HEK293 (cell line): ENCODE results near the gene GPHN.
"Not testable (repeated sequence)": the region's sequence is repeated elsewhere in the genome, so short reads cannot be mapped to it uniquely, and the experiment has no call there.

ENCODE experiments used
- CTCF ChIA-PET: fragments of 350-600 bp; formaldehyde crosslinking; extraction: SDS; loops from one replicate; lab custom pipeline; 2021; ENCODE audit warnings: antibody characterized with exemption; lab: Yijun Ruan, JAX
- POLR2A ChIA-PET: fragments of 300-600 bp; formaldehyde crosslinking; extraction: SDS; loops from one replicate; lab custom pipeline; 2020; ENCODE audit warnings: antibody characterized with exemption, inconsistent platforms; lab: Yijun Ruan, JAX
- H3K27ac ChIP-seq: fragments of 200-500 bp; sonication (Bioruptor generic); 2 replicates; pipeline ENCODE4 v1.5.1; 2014; ENCODE audit warnings: low read depth, low read length, control low read depth, inconsistent platforms; ENCODE audit errors: extremely low read depth
- H3K36me3 ChIP-seq, 2 experiments: fragments of 200-500 bp in 1 of 2; sonication (Bioruptor generic) in 1 of 2; 1 replicate in 1 of 2; 2 replicates in 1 of 2; pipeline ENCODE4 v1.5.1; 2014 to 2017; ENCODE audit warnings: inconsistent platforms in 2 of 2, low read length in 2 of 2; ENCODE audit not compliant: control insufficient read depth in 2 of 2, insufficient read depth in 1 of 2
- H3K4me1 ChIP-seq: fragments of 200-500 bp; sonication (Bioruptor generic); 2 replicates; pipeline ENCODE4 v1.5.1; 2014; ENCODE audit warnings: mild to moderate bottlenecking, low read length, inconsistent platforms; ENCODE audit not compliant: control insufficient read depth, insufficient read depth
- H3K4me3 ChIP-seq: 2 replicates; pipeline ENCODE4 v1.5.1; 2011; ENCODE audit warnings: low read depth, mild to moderate bottlenecking, control low read depth, low read length, moderate library complexity
- H3K9me3 ChIP-seq: fragments of 200-500 bp; sonication (Bioruptor generic); 2 replicates; pipeline ENCODE4 v1.5.1; 2014; ENCODE audit warnings: low read depth, low read length, inconsistent platforms; ENCODE audit not compliant: control insufficient read depth, insufficient read depth
- SETDB1 ChIP-seq: IDR thresholded peaks from one replicate; pipeline ENCODE4 v1.6.1; 2017; ENCODE audit warnings: mild to moderate bottlenecking, low read length, moderate library complexity, mixed read lengths; ENCODE audit not compliant: insufficient read length
- SP2 ChIP-seq: fragments of 450-650 bp; formaldehyde crosslinking; IDR thresholded peaks from 2 replicates; pipeline ENCODE4 v1.5.1; 2016; ENCODE audit warnings: missing biosample characterization, missing genetic modification characterization
- SP7 ChIP-seq: fragments of 450-650 bp; formaldehyde crosslinking; IDR thresholded peaks from 2 replicates; pipeline ENCODE4 v1.5.1; 2016; ENCODE audit warnings: missing biosample characterization, missing genetic modification characterization
- ZBTB17 ChIP-seq: fragments of 450-650 bp; formaldehyde crosslinking; IDR thresholded peaks from 2 replicates; pipeline ENCODE4 v1.5.1; 2016; ENCODE audit warnings: missing biosample characterization, missing genetic modification characterization
- ZBTB21 ChIP-seq: fragments of 450-650 bp; formaldehyde crosslinking; IDR thresholded peaks from 2 replicates; pipeline ENCODE4 v1.5.1; 2017; ENCODE audit warnings: missing biosample characterization, missing genetic modification characterization
- ZFP69B ChIP-seq: fragments of 450-650 bp; formaldehyde crosslinking; IDR thresholded peaks from 2 replicates; pipeline ENCODE4 v1.5.1; 2016; ENCODE audit warnings: missing biosample characterization, missing genetic modification characterization
- ZNF266 ChIP-seq: fragments of 450-650 bp; formaldehyde crosslinking; IDR thresholded peaks from 2 replicates; pipeline ENCODE4 v1.5.1; 2016; ENCODE audit warnings: missing biosample characterization, missing genetic modification characterization, low read depth
- ZNF366 ChIP-seq: fragments of 450-650 bp; formaldehyde crosslinking; conservative IDR thresholded peaks from 2 replicates; pipeline ENCODE4 v1.5.1; 2016; ENCODE audit warnings: missing biosample characterization, missing genetic modification characterization
- ZNF629 ChIP-seq: fragments of 450-650 bp; formaldehyde crosslinking; IDR thresholded peaks from 2 replicates; pipeline ENCODE4 v1.5.1; 2017; ENCODE audit warnings: missing biosample characterization, missing genetic modification characterization
- ZNF785 ChIP-seq: fragments of 450-650 bp; formaldehyde crosslinking; IDR thresholded peaks from 2 replicates; pipeline ENCODE4 v1.5.1; 2016; ENCODE audit warnings: missing biosample characterization, missing genetic modification characterization
- ZXDB ChIP-seq: fragments of 450-650 bp; formaldehyde crosslinking; IDR thresholded peaks from 2 replicates; pipeline ENCODE4 v1.5.1; 2016; ENCODE audit warnings: missing biosample characterization, missing genetic modification characterization
- TF ChIP-seq, protein P1 (sequence below): fragments of 450-650 bp; formaldehyde crosslinking; IDR thresholded peaks from 2 replicates; pipeline ENCODE4 v1.5.1; 2016; ENCODE audit warnings: missing biosample characterization, missing genetic modification characterization
- TF ChIP-seq, protein P2 (sequence below): fragments of 450-650 bp; formaldehyde crosslinking; IDR thresholded peaks from 2 replicates; pipeline ENCODE4 v1.5.1; 2016; ENCODE audit warnings: missing biosample characterization, missing genetic modification characterization
- TF ChIP-seq, protein P3 (sequence below): fragments of 450-650 bp; IDR thresholded peaks from 2 replicates; pipeline ENCODE4 v1.5.1; 2018; ENCODE audit warnings: missing biosample characterization, mild to moderate bottlenecking, missing genetic modification characterization
- TF ChIP-seq, protein P4 (sequence below): fragments of 450-650 bp; formaldehyde crosslinking; IDR thresholded peaks from 2 replicates; pipeline ENCODE4 v1.5.1; 2016; ENCODE audit warnings: missing biosample characterization, missing genetic modification characterization, low read depth
- TF ChIP-seq, protein P5 (sequence below): fragments of 450-650 bp; formaldehyde crosslinking; IDR thresholded peaks from 2 replicates; pipeline ENCODE4 v1.5.1; 2016; ENCODE audit warnings: missing biosample characterization, missing genetic modification characterization
- TF ChIP-seq, protein P6 (sequence below): fragments of 450-650 bp; formaldehyde crosslinking; IDR thresholded peaks from 2 replicates; pipeline ENCODE4 v1.5.1; 2016; ENCODE audit warnings: missing biosample characterization, missing genetic modification characterization
- TF ChIP-seq, protein P7 (sequence below): fragments of 450-650 bp; IDR thresholded peaks from 2 replicates; pipeline ENCODE4 v1.5.1; 2018; ENCODE audit warnings: missing biosample characterization, missing genetic modification characterization

The GPHN gene

DNA sequence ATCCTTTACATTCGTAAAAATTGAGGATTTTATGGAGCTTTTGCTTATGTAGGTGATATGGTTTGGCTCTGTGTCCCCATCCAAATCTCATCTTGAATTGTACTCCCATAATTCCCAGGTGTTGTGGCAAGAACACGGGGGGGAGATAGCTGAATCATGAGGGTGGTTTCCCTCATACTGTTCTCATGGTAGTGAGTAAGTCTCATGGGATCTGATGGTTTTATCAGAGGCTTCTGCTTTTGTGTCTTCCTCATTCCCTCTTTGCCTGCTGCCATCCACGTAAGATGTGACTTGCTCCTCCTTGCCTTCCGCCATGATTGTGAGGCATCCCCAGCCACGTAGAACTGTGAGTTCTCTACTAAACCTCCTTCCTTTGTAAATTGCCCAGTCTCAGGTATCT, 5.1 kb upstream of the GPHN start:
- not testable (repeated sequence) for H3K36me3 ChIP-seq, H3K4me1 ChIP-seq, H3K9me3 ChIP-seq, H3K27ac ChIP-seq, H3K4me3 ChIP-seq
- ChIA-PET POLR2A (interaction anchor here (0.6 kb wide), 2 partner anchors 106 to 617 kb away, joined by 3 read pairs; no protein-coding TSS in a partner anchor), CTCF (interaction anchor here (0.8 kb wide), 1 partner anchor 144 kb away, joined by 4 read pairs; no protein-coding TSS in a partner anchor)
- TF ChIP-seq, protein P1, sequence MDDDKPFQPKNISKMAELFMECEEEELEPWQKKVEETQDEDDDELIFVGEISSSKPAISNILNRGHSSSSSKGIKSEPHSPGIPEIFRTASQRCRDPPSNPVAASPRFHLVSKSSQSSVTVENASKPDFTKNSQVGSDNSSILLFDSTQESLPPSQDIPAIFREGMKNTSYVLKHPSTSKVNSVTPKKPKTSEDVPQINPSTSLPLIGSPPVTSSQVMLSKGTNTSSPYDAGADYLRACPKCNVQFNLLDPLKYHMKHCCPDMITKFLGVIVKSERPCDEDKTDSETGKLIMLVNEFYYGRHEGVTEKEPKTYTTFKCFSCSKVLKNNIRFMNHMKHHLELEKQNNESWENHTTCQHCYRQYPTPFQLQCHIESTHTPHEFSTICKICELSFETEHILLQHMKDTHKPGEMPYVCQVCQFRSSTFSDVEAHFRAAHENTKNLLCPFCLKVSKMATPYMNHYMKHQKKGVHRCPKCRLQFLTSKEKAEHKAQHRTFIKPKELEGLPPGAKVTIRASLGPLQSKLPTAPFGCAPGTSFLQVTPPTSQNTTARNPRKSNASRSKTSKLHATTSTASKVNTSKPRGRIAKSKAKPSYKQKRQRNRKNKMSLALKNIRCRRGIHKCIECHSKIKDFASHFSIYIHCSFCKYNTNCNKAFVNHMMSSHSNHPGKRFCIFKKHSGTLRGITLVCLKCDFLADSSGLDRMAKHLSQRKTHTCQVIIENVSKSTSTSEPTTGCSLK (tag by site-specific recombination) = 0 out of 2 replicates have a peak, but pooled peaks have one; percentile 18
- TF ChIP-seq SETDB1 = peak; percentile 5

DNA sequence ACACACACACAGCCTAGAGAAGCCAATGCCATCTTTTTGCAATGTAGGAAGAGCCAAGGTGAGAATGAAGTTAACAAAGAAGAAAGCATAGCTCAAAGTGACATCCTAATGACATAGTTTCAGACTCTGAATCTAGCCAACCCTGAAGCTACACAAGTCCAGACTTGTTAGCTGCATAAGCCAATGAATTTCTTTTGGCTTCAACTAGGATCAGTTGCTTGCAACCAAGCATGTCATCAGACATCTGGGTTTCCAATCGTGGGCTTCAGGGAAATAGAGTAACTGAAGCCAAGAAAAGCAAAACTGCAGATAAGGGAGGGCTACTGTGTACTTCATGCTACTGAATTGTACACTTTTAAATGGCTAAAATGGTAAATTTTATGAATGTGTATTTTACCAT, 4.4 kb upstream of the GPHN start:
- H3K9me3 ChIP-seq = no peaks in the 10 kb centered on the region
- ChIA-PET CTCF (interaction anchor here (0.6 to 0.8 kb wide), 2 partner anchors 15 to 145 kb away, joined by 3 to 4 read pairs; no protein-coding TSS in a partner anchor), POLR2A (interaction anchor here (0.6 kb wide), 1 partner anchor 107 kb away, joined by 3 read pairs; no protein-coding TSS in a partner anchor)
- H3K27ac ChIP-seq = peak overlapping the region; percentile 43; the same call in 1 of the 2 replicates
- H3K36me3 ChIP-seq = no peaks in the 10 kb centered on the region
- H3K4me3 ChIP-seq = no peak overlapping the region
- H3K4me1 ChIP-seq = peaks cover 3% of the 10 kb centered on the region
- TF ChIP-seq ZXDB (peak; percentile 71), ZFP69B (tag by site-specific recombination) (no peak), SP7 (peak; percentile 60), ZNF266 (tag by site-specific recombination) (no peak), SP2 (tag by site-specific recombination) (0 out of 2 replicates have a peak, but pooled peaks have one; percentile 19), ZNF366 (0 out of 2 replicates have a peak, but pooled peaks have one; percentile 23), ZBTB21 (tag by site-specific recombination) (peak; percentile 54; the same call in 1 of the 2 replicates), ZBTB17 (tag by site-specific recombination) (peak; percentile 73; the same call in 1 of the 2 replicates), ZNF785 (tag by site-specific recombination) (no peak), ZNF629 (tag by site-specific recombination) (peak; percentile 55; the same call in 1 of the 2 replicates)
- TF ChIP-seq, protein P2, sequence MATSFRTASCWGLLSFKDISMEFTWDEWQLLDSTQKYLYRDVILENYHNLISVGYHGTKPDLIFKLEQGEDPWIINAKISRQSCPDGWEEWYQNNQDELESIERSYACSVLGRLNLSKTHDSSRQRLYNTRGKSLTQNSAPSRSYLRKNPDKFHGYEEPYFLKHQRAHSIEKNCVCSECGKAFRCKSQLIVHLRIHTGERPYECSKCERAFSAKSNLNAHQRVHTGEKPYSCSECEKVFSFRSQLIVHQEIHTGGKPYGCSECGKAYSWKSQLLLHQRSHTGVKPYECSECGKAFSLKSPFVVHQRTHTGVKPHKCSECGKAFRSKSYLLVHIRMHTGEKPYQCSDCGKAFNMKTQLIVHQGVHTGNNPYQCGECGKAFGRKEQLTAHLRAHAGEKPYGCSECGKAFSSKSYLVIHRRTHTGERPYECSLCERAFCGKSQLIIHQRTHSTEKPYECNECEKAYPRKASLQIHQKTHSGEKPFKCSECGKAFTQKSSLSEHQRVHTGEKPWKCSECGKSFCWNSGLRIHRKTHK (tag by site-specific recombination) = no peak
- TF ChIP-seq, protein P3, sequence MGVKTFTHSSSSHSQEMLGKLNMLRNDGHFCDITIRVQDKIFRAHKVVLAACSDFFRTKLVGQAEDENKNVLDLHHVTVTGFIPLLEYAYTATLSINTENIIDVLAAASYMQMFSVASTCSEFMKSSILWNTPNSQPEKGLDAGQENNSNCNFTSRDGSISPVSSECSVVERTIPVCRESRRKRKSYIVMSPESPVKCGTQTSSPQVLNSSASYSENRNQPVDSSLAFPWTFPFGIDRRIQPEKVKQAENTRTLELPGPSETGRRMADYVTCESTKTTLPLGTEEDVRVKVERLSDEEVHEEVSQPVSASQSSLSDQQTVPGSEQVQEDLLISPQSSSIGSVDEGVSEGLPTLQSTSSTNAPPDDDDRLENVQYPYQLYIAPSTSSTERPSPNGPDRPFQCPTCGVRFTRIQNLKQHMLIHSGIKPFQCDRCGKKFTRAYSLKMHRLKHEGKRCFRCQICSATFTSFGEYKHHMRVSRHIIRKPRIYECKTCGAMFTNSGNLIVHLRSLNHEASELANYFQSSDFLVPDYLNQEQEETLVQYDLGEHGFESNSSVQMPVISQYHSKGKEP = peak; percentile 93
- TF ChIP-seq, protein P4, sequence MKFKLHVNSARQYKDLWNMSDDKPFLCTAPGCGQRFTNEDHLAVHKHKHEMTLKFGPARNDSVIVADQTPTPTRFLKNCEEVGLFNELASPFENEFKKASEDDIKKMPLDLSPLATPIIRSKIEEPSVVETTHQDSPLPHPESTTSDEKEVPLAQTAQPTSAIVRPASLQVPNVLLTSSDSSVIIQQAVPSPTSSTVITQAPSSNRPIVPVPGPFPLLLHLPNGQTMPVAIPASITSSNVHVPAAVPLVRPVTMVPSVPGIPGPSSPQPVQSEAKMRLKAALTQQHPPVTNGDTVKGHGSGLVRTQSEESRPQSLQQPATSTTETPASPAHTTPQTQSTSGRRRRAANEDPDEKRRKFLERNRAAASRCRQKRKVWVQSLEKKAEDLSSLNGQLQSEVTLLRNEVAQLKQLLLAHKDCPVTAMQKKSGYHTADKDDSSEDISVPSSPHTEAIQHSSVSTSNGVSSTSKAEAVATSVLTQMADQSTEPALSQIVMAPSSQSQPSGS (tag by site-specific recombination) = no peak
- TF ChIP-seq, protein P5, sequence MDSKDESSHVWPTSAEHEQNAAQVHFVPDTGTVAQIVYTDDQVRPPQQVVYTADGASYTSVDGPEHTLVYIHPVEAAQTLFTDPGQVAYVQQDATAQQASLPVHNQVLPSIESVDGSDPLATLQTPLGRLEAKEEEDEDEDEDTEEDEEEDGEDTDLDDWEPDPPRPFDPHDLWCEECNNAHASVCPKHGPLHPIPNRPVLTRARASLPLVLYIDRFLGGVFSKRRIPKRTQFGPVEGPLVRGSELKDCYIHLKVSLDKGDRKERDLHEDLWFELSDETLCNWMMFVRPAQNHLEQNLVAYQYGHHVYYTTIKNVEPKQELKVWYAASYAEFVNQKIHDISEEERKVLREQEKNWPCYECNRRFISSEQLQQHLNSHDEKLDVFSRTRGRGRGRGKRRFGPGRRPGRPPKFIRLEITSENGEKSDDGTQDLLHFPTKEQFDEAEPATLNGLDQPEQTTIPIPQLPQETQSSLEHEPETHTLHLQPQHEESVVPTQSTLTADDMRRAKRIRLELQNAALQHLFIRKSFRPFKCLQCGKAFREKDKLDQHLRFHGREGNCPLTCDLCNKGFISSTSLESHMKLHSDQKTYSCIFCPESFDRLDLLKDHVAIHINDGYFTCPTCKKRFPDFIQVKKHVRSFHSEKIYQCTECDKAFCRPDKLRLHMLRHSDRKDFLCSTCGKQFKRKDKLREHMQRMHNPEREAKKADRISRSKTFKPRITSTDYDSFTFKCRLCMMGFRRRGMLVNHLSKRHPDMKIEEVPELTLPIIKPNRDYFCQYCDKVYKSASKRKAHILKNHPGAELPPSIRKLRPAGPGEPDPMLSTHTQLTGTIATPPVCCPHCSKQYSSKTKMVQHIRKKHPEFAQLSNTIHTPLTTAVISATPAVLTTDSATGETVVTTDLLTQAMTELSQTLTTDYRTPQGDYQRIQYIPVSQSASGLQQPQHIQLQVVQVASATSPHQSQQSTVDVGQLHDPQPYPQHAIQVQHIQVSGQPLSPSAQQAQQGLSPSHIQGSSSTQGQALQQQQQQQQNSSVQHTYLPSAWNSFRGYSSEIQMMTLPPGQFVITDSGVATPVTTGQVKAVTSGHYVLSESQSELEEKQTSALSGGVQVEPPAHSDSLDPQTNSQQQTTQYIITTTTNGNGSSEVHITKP (tag by site-specific recombination) = peak; percentile 31
- TF ChIP-seq, protein P6, sequence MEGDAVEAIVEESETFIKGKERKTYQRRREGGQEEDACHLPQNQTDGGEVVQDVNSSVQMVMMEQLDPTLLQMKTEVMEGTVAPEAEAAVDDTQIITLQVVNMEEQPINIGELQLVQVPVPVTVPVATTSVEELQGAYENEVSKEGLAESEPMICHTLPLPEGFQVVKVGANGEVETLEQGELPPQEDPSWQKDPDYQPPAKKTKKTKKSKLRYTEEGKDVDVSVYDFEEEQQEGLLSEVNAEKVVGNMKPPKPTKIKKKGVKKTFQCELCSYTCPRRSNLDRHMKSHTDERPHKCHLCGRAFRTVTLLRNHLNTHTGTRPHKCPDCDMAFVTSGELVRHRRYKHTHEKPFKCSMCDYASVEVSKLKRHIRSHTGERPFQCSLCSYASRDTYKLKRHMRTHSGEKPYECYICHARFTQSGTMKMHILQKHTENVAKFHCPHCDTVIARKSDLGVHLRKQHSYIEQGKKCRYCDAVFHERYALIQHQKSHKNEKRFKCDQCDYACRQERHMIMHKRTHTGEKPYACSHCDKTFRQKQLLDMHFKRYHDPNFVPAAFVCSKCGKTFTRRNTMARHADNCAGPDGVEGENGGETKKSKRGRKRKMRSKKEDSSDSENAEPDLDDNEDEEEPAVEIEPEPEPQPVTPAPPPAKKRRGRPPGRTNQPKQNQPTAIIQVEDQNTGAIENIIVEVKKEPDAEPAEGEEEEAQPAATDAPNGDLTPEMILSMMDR (tag by site-specific recombination) = no peak
- TF ChIP-seq, protein P7, sequence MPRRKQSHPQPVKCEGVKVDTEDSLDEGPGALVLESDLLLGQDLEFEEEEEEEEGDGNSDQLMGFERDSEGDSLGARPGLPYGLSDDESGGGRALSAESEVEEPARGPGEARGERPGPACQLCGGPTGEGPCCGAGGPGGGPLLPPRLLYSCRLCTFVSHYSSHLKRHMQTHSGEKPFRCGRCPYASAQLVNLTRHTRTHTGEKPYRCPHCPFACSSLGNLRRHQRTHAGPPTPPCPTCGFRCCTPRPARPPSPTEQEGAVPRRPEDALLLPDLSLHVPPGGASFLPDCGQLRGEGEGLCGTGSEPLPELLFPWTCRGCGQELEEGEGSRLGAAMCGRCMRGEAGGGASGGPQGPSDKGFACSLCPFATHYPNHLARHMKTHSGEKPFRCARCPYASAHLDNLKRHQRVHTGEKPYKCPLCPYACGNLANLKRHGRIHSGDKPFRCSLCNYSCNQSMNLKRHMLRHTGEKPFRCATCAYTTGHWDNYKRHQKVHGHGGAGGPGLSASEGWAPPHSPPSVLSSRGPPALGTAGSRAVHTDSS = no peak
